HAP-1 (cell line): ENCODE data around the gene NR1I2.

Experiments used
- DNase-seq, 2 experiments: peaks; one replicate each; pipeline ENCODE4 v3.0.0-alpha.2; 2016 to 2020; ENCODE audit warnings: low spot score in 2 of 2
- H3K27me3 ChIP-seq: fragments of 250-450 bp; sonication (Bioruptor Pico); 2 replicates; pipeline ENCODE4 v1.5.1; 2020; ENCODE audit warnings: low read depth, mild to moderate bottlenecking, moderate library complexity
- H3K36me3 ChIP-seq: fragments of 250-450 bp; sonication (Bioruptor Pico); replicated peaks from 2 replicates; pipeline ENCODE4 v1.5.1; 2020; ENCODE audit warnings: mild to moderate bottlenecking
- H3K4me1 ChIP-seq: fragments of 250-450 bp; sonication (Bioruptor Pico); 2 replicates; pipeline ENCODE4 v1.5.1; 2020; ENCODE audit warnings: mild to moderate bottlenecking
- H3K4me3 ChIP-seq: fragments of 250-450 bp; sonication (Bioruptor Pico); 2 replicates; pipeline ENCODE4 v1.5.1; 2020; ENCODE audit warnings: mild to moderate bottlenecking, moderate library complexity
- H3K9me3 ChIP-seq: fragments of 250-450 bp; sonication (Bioruptor Pico); 2 replicates; pipeline ENCODE4 v1.5.1; 2020; ENCODE audit warnings: mild to moderate bottlenecking, moderate library complexity
- in situ Hi-C: fragments of 300-500 bp; cut with MboI; formaldehyde crosslinking; loops from 3 replicates; pipeline ENCODE4 v1.14.3; 2020; ENCODE audit warnings: low sequenced_read_pairs, inconsistent platforms, mixed read lengths

Gene NR1I2

GRCh38 chr3:119781330-119782198, at the start of gene NR1I2:
NR1I2 (plus strand) TSS chr3:119782101.
- H3K4me3 ChIP-seq = no peak within 1 kb of the TSS
- peaks cover 2% of the 10 kb centered on the region; the same call in 1 of the 2 replicates for H3K9me3 ChIP-seq
- DNase-seq = no peak
- H3K27me3 ChIP-seq = no peaks in the 10 kb centered on the region
- H3K4me1 ChIP-seq = no peaks in the 10 kb centered on the region
- in situ Hi-C loops = no loop called here
- H3K36me3 ChIP-seq = no peaks in the 10 kb centered on the region

DNA sequence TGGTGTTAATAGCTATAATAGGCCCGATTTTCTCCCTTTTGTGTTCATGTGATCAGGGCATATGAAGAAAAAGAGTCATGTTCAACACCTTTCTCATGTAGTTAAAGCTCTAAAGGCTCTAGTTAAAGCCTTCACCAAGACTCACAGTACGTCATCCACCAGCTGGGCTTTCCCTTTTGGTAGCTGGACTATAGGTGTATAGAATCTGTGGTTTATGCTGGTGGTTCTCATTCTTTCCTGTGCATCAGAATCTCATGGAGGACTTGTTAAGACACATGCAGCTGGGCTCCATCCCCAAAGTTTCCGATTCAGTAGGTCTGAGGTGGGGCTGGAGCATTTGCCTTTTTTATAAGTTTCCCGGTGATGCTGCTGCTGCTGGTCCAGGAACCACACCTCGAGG, 48.1 kb upstream of the NR1I2 start:
- DNase-seq = no peak
- no peaks in the 10 kb centered on the region for H3K4me1 ChIP-seq
- in situ Hi-C loops = no loop called here
- no peaks in the 10 kb centered on the region for H3K36me3 ChIP-seq
- H3K27me3 ChIP-seq = no peaks in the 10 kb centered on the region
- no peaks in the 10 kb centered on the region for H3K9me3 ChIP-seq
- no peak overlapping the region for H3K4me3 ChIP-seq

DNA sequence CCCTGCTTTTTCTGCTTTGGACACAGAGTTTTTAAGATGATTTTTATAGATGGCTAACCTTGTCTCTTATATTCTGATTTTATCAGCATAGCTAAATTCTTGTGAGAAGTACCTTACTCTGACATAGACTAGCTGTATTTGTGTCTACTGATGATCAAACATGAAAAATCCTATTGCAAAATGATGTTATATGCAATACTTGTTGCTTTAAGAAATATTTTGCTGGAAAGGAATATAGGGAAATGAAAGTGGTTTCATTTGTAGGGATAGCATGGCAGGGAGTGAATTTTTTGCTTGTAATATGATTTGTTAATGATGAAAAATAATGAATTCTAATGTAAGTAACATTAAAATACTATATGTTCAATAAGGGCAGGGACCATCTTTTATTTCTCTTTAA, 43.2 kb upstream of the NR1I2 start:
- DNase-seq = no peak
- H3K27me3 ChIP-seq = no peaks in the 10 kb centered on the region
- no peaks in the 10 kb centered on the region for H3K9me3 ChIP-seq
- in situ Hi-C loops = no loop called here
- H3K4me1 ChIP-seq = no peaks in the 10 kb centered on the region; the same call in 1 of the 2 replicates
- H3K36me3 ChIP-seq = no peaks in the 10 kb centered on the region
- no peak overlapping the region for H3K4me3 ChIP-seq

DNA sequence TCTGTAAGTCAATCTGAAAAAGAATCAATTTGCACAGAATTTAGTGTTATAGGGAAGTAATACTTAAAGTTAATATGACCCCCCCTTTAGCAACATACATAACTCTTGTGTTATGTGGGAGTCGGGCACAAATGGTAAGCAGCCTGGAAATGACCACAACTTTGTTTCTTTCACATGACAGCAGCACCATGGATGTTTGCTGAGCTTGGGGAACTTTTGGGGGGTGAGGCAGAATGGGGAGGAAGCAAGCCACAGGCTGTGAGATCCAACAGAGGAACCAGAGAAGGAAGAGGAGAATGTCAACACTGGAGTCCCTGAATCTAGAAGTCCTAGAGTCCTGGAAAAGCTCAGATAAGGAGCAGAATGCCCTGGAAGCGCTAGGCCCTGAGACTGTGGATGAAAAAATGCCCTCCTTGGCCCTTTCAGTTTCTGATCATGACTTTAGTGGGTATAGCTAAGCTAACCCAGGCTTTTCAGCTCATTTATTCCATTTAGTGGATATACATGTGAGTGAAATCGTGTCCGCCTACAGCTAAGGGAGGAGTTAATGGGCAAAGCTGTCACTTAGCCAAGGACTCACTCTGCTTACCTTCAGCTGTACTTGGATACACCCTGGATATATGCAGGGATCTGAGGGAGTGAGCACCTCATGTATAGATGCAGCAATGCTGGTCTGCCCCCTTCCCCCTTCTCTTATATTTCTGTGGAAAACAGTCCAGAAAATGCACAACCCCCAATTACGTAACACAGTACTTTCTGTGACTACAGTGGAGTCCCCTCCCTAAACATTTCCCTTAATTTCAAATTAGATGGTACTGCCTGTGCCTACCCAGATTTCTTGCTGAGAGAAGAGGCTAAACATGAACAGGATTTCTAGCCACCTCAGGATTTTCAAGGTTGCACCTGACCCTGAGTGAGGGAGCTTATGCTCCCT, 40.0 kb upstream of the NR1I2 start:
- in situ Hi-C loops = no loop called here
- Histone ChIP-seq H3K27me3 (peaks cover 7% of the 10 kb centered on the region), H3K4me1 (no peaks in the 10 kb centered on the region; the same call in 1 of the 2 replicates)

GRCh38 chr3:119743921-119744320, 38.0 kb upstream of the NR1I2 start:
- DNase-seq = no peak
- in situ Hi-C loops = no loop called here
- Histone ChIP-seq H3K36me3 (no peaks in the 10 kb centered on the region), H3K27me3 (peaks cover 10% of the 10 kb centered on the region), H3K4me3 (no peak overlapping the region), H3K4me1 (no peaks in the 10 kb centered on the region; the same call in 1 of the 2 replicates), H3K9me3 (no peaks in the 10 kb centered on the region)

More for the DNA sequence above, 40.0 kb upstream of the NR1I2 start:
- H3K36me3 ChIP-seq = no peaks in the 10 kb centered on the region
- no peak for DNase-seq
- H3K4me3 ChIP-seq = no peak overlapping the region
- no peaks in the 10 kb centered on the region for H3K9me3 ChIP-seq

GRCh38 chr3:119745942-119746341, 36.0 kb upstream of the NR1I2 start:
- no peaks in the 10 kb centered on the region; the same call in 1 of the 2 replicates for H3K4me1 ChIP-seq
- in situ Hi-C loops = no loop called here
- no peaks in the 10 kb centered on the region for H3K9me3 ChIP-seq
- H3K36me3 ChIP-seq = no peaks in the 10 kb centered on the region
- peaks cover 10% of the 10 kb centered on the region for H3K27me3 ChIP-seq
- no peak overlapping the region for H3K4me3 ChIP-seq
- no peak for DNase-seq

DNA sequence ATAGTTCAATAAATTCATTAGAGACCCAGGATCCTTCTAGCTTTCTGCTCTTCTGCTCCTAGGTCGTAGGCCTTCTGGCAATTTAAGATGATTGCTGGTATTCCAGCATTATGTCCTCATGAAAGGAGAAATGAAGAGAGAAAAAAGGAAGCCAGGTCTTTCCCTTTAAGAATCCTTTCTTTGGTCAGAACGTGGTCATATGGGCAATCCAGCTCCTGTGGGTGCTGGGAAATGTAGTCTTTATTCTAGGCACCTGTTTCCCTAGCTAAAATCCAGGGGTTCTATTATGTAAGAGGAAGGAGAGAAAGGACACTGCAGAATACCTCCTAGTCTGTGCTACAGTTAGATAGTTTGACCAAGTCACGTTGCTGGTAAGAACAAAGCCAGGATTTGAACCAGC, 35.5 kb upstream of the NR1I2 start:
- Histone ChIP-seq H3K36me3 (no peaks in the 10 kb centered on the region), H3K9me3 (no peaks in the 10 kb centered on the region), H3K27me3 (peaks cover 10% of the 10 kb centered on the region), H3K4me1 (no peaks in the 10 kb centered on the region), H3K4me3 (no peak overlapping the region)
- in situ Hi-C loops = no loop called here
- DNase-seq = no peak

DNA sequence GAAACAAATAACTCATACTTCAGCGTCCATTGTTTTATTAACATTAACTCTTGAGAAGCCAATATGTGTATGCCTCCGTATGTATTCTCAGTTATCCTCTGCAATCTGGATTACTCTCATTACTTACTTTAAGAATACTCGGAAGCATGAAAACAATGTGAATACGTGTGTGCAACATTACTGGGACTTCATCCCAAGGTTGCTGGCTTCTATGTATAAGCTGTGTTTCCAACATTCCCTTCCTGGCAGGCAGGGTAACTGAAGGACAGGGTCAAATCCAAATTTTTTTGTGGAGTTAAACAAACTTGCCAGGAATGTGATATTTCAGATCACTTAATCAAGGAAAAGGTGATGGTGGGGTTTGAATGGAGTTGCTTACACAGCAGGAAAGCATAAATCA, 34.5 kb upstream of the NR1I2 start:
- no peaks in the 10 kb centered on the region for H3K36me3 ChIP-seq
- in situ Hi-C loops = no loop called here
- H3K4me3 ChIP-seq = no peak overlapping the region
- H3K27me3 ChIP-seq = peaks cover 10% of the 10 kb centered on the region
- no peaks in the 10 kb centered on the region for H3K4me1 ChIP-seq
- no peaks in the 10 kb centered on the region for H3K9me3 ChIP-seq
- no peak for DNase-seq

GRCh38 chr3:119748991-119749390, 32.9 kb upstream of the NR1I2 start:
- no peak overlapping the region for H3K4me3 ChIP-seq
- in situ Hi-C loops = no loop called here
- no peaks in the 10 kb centered on the region for H3K4me1 ChIP-seq
- H3K36me3 ChIP-seq = no peaks in the 10 kb centered on the region
- no peak for DNase-seq
- H3K27me3 ChIP-seq = peaks cover 10% of the 10 kb centered on the region
- no peaks in the 10 kb centered on the region for H3K9me3 ChIP-seq

DNA sequence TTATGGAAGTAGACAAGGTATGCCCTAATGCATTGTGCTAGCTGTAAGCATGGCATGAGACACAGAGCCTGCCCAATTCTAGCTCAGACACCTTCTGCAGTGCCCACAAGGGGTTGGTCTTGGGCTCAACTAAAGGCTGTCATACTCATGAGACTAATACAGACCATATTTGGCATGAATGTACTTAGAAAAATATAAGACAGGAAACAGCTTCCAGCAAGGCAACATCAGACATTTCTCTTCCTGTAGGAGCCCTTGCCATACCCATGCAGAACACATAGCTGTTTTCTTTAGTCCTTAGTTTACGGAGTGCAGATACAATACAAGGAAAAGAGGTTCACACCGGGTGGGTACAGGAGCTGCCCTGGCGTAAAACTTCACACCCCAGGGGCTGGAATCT, 30.5 kb upstream of the NR1I2 start:
- Histone ChIP-seq H3K4me1 (no peaks in the 10 kb centered on the region), H3K27me3 (peaks cover 6% of the 10 kb centered on the region), H3K36me3 (no peaks in the 10 kb centered on the region), H3K9me3 (no peaks in the 10 kb centered on the region), H3K4me3 (no peak overlapping the region)
- in situ Hi-C loops = no loop called here
- no peak for DNase-seq

GRCh38 chr3:119759962-119760361, 21.9 kb upstream of the NR1I2 start:
- DNase-seq = no peak
- H3K27me3 ChIP-seq = no peaks in the 10 kb centered on the region; the same call in none of the 2 replicates
- H3K4me3 ChIP-seq = no peak overlapping the region
- in situ Hi-C loops = no loop called here
- no peaks in the 10 kb centered on the region for H3K9me3 ChIP-seq
- no peaks in the 10 kb centered on the region for H3K4me1 ChIP-seq
- no peaks in the 10 kb centered on the region for H3K36me3 ChIP-seq

GRCh38 chr3:119762876-119763275, 19.0 kb upstream of the NR1I2 start:
- DNase-seq = no peak
- Histone ChIP-seq H3K4me1 (no peaks in the 10 kb centered on the region), H3K36me3 (no peaks in the 10 kb centered on the region), H3K27me3 (no peaks in the 10 kb centered on the region; the same call in 1 of the 2 replicates), H3K9me3 (no peaks in the 10 kb centered on the region), H3K4me3 (no peak overlapping the region)
- in situ Hi-C loops = no loop called here

DNA sequence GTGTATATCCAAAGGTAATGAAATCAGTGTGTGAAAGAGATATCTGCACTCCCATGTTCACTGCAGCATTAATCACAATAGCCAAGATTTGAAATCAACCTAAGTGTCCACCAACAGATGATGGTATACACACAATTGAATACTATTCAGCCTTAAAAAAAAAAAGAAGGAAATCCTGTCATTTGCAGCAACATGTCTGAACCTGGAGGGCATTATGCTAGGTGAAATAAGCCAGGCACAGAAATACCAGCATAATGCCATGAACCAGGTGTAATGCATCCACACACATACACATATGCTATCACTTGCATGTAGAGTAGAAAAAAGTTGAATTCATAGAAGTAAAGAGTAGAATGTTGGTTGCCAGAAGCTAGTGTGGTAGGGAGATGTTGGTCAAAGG, 18.4 kb upstream of the NR1I2 start:
- H3K36me3 ChIP-seq = no peaks in the 10 kb centered on the region
- no peaks in the 10 kb centered on the region for H3K4me1 ChIP-seq
- H3K27me3 ChIP-seq = no peaks in the 10 kb centered on the region; the same call in 1 of the 2 replicates
- H3K9me3 ChIP-seq = no peaks in the 10 kb centered on the region
- no peak overlapping the region for H3K4me3 ChIP-seq
- in situ Hi-C loops = no loop called here
- DNase-seq = no peak

GRCh38 chr3:119765239-119765638, 16.7 kb upstream of the NR1I2 start:
- in situ Hi-C loops = no loop called here
- no peak overlapping the region for H3K4me3 ChIP-seq

More at GRCh38 chr3:119765239-119765638, 16.7 kb upstream of the NR1I2 start:
- Histone ChIP-seq H3K9me3 (no peaks in the 10 kb centered on the region), H3K36me3 (no peaks in the 10 kb centered on the region), H3K4me1 (no peaks in the 10 kb centered on the region), H3K27me3 (no peaks in the 10 kb centered on the region; the same call in 1 of the 2 replicates)
- DNase-seq = no peak
